HuH-7 (cell line): Measurements from ENCODE around the gene FGF14.

Experiments
- DNase-seq: peaks from one replicate; pipeline ENCODE4 v3.0.0; 2011; ENCODE audit warnings: low spot score

Gene FGF14

GRCh38 chr13:102367836-102368235 is 34.0 kb downstream of the FGF14 start:
- DNase-seq = no peak

- DNase-seq = no peak
Measured at GRCh38 chr13:102361113-102361512, 40.7 kb downstream of the FGF14 start.

- DNase-seq = no peak
Measured at GRCh38 chr13:102359264-102359663, 42.6 kb downstream of the FGF14 start.

DNA sequence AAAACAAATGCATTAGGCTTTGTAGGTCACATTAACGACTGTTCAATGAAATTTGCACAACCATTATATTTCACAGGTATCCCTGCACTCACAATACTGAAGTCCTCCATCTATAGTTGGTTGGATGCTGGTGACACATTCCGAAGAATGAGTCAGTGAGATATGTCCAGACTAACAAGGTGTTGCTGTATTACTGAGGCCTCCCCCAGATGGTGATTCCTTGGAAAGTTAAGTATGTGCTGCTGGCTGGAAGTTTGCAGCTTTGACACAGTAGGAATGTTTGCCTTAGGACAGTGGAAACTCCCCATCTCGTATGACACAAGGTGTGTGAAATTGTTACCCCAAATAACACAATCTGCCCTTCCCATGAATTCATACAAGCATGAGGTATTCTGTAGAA is 46.6 kb downstream of the FGF14 start:
- no peak for DNase-seq

DNA sequence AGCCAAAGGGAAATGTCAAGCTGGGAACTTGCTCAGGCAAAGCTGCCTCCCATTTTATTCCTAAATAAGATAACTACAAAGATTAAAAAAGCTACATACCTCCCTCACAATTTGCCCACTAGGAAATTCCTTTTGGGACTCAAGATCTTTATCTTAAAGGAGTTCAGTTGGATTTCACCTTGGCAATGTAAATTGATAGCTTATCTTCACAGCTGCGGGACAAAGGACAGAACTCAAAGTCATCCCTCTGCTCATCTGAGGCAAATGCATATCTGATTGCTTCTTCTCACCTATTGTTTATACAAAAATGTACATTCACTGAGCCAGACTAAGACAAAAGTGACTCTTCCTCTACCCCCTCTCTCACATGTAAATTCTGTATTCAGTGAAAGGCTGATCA is 47.8 kb downstream of the FGF14 start:
- no peak for DNase-seq

DNA sequence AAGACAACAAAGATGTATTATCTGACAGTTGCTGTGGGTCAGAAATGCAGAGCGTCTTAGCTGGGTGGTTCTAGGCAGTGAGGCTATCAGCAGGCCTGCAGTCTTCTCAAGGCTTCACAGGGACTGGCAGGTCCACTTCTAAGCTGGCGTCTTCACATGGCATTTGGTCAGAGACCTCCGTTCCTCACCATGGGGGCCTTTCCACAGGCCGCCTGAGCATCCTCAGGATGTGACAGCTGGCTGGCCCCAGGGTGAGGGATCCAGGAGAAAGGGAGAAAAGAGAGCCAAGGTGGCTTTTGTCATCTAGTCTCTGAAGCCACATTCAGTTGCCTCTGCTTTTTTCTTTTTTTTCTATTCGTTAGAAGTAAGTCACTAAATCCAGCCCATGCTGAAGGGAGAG is 50.3 kb downstream of the FGF14 start:
- DNase-seq = no peak

GRCh38 chr13:102347490-102347889 is 54.4 kb downstream of the FGF14 start:
- no peak for DNase-seq

DNA sequence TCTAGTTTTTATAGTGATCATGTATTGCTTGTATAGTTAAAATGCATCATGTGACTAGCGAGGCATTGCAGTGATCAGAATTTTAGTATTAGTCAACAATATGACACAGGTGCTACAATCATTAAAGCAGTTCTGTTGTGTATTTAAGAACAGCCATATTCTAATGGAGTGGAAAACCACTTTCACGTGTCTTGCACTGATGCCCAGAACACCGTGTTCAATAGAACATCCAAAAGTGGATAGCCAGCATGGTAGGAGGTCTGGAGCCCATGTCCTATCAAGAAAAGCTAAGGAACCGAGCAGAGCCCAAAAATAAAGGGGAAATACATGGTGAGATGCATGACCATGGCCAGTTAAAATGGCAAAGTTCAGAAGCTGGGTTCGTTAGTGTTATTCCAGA is 55.1 kb downstream of the FGF14 start:
- DNase-seq = no peak

DNA sequence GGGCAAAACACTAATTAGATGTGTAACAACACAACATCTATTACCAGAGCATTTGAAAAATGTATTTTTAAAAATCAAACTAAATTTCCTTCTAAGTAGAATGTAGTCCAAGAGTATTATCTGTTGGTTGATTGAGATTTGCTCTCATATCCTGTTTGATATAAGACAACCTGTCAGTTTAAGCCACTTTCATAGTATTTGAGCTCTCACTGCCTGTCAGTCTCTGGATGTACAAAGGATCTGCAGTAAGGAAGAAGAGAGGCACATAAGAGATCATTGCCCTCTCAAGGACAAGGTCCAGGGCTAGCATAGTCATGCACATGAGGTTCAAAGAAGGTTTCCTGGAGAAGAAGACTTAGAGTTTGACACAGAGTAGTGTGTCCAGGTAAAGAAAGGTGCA is 57.4 kb downstream of the FGF14 start:
- DNase-seq = no peak

- no peak for DNase-seq
Measured at GRCh38 chr13:102333320-102334198, 68.3 kb downstream of the FGF14 start.

- no peak for DNase-seq
Measured at GRCh38 chr13:102328909-102329308, 72.9 kb downstream of the FGF14 start.

DNA sequence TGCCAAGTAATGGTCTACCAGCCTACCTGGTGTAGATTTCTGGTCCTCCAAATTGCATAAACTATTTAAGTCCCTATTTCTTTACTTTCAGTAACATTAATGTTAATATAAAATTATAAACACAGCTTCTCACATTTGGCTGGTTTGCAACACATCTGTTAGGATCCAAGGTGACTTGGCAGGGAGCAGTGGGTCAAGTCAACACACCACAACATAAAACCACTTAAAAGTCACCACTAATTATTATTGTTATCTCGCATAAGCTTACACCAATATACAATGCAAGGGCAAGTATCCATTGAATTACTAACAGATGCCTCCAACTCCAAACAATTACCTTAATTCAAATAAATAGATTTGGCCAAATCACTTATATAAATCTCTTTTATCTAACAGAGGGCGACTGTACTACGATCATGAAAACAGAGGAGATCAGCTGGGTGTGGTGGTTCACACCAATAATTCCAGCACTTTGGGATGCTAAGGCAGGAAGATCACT is 74.7 kb downstream of the FGF14 start:
- DNase-seq = no peak

- DNase-seq = no peak
Measured at GRCh38 chr13:102326381-102327118, 75.3 kb downstream of the FGF14 start.

GRCh38 chr13:102325321-102325720 is 76.5 kb downstream of the FGF14 start:
- DNase-seq = no peak

GRCh38 chr13:102323505-102323904 is 78.3 kb downstream of the FGF14 start:
- no peak for DNase-seq

- DNase-seq = no peak
Measured at GRCh38 chr13:102323012-102323411, 78.8 kb downstream of the FGF14 start.

GRCh38 chr13:102322211-102322610 is 79.6 kb downstream of the FGF14 start:
- no peak for DNase-seq

GRCh38 chr13:102318233-102318632 is 83.6 kb downstream of the FGF14 start:
- DNase-seq = no peak

DNA sequence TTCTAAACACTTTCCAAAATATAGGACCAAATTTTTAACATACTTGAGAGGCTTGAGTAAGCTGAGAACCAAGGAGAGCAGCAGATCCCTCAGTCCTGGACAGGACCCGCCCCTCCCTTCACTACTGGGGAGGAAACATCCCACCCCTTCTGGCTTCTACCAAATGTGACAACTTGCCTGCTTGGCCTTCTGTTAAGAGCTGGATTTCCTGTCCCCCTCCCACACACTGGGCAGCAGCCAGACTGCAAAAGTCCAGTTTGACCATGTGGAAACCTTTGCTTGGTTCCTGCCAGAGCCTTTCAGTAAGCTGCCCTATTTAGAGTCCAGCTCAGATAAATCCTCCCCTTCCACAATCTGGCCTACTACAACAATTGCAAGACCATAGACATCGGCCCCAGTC is 84.3 kb downstream of the FGF14 start:
- DNase-seq = no peak

GRCh38 chr13:102316732-102317131 is 85.1 kb downstream of the FGF14 start:
- DNase-seq = no peak

DNA sequence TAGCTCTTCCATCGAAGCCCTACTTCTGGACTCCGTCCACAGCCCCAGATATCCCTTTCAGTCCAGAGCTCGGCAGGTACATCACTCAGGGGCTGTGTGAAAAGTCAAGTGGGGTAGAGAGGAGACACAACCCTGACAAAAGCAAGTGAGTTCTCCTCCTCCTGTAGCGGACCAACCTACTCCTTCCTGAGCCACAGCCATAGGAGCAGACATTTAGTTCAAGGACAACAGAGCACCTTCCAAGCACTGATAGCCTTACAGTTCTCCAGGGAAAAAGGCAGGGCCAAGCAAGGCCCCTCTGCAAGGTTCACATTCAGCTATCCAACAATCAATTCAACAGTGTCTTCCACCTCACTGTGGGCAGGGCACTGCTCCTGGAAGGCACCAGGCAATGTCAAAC is 89.0 kb downstream of the FGF14 start:
- no peak for DNase-seq

DNA sequence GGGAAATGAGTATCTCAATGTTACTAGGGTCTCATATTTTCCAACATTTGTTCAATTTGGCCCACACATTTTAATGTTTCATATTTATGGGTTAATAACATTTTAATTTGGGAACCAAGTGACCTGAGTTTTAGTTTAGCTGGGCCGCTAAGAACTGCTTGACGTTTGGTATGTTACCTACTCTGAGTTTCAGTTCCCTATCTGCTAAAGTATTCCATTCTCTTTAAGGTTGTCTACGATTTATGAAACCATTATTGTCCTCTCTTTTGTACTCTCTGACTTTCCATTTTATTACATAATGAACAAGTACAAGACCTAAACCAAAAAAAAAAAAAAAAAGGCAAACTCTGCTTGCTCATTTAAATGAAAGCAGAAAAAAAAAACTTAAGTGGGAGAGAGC is 89.9 kb downstream of the FGF14 start:
- DNase-seq = no peak

- no peak for DNase-seq
Measured at GRCh38 chr13:102311419-102311796, 90.4 kb downstream of the FGF14 start.
